WTC11 (cell line): Measurements from ENCODE around the gene ZFYVE28. TPM values are rescaled to one million over a fixed set of nuclear protein-coding genes. Genes with fewer than 3 reads are reported as not detected.

Experiments used
- ATAC-seq: fragments of 200-7000 bp; cut with Tn5 transposase; 2 replicates; pipeline ENCODE4 v1.10.0; 2021; ENCODE audit warnings: mild to moderate bottlenecking, moderate library complexity
- CTCF ChIA-PET: fragments of 300-600 bp; sonication (Branson Sonifier 250); formaldehyde crosslinking; loops from one replicate; lab custom pipeline; 2021; ENCODE audit warnings: antibody characterized with exemption; lab: Charles Lee
- POLR2A ChIA-PET: fragments of 350-600 bp; sonication (Branson Sonifier 250); formaldehyde crosslinking; loops from one replicate; lab custom pipeline; 2021; ENCODE audit warnings: antibody characterized with exemption; lab: Charles Lee
- DNase-seq: peaks from one replicate; pipeline ENCODE4 v3.0.0; 2021; ENCODE audit warnings: low spot score
- H3K27ac Mint-ChIP-seq: 2 replicates; pipeline ENCODE4 v1.8.0; 2021; ENCODE audit warnings: mixed read lengths
- H3K27me3 Mint-ChIP-seq: 2 replicates; pipeline ENCODE4 v1.8.0; 2021; ENCODE audit warnings: low read depth, mild to moderate bottlenecking, moderate library complexity, mixed read lengths
- H3K36me3 Mint-ChIP-seq: 2 replicates; pipeline ENCODE4 v1.8.0; 2021; ENCODE audit warnings: mixed read lengths
- H3K4me1 Mint-ChIP-seq: 2 replicates; pipeline ENCODE4 v1.8.0; 2022; ENCODE audit warnings: mixed read lengths
- H3K4me3 Mint-ChIP-seq: 2 replicates; pipeline ENCODE4 v1.8.0; 2021; ENCODE audit warnings: mild to moderate bottlenecking, moderate library complexity, mixed read lengths
- H3K9me3 Mint-ChIP-seq: 2 replicates; pipeline ENCODE4 v1.8.0; 2021; ENCODE audit warnings: mixed read lengths
- ARID4B ChIP-seq: sonication (generic); formaldehyde crosslinking; IDR thresholded peaks from 2 replicates; pipeline ENCODE4 v1.8.0; 2023; ENCODE audit warnings: missing genetic modification reagents, mild to moderate bottlenecking, borderline replicate concordance
- ATF1 ChIP-seq: sonication (generic); formaldehyde crosslinking; IDR thresholded peaks from 2 replicates; pipeline ENCODE4 v1.8.1; 2023; ENCODE audit warnings: mild to moderate bottlenecking, moderate library complexity, missing genetic modification reagents
- ATF2 ChIP-seq: sonication (generic); formaldehyde crosslinking; IDR thresholded peaks from 2 replicates; pipeline ENCODE4 v1.8.1; 2022; ENCODE audit warnings: low read depth, missing genetic modification reagents, borderline replicate concordance
- CREM ChIP-seq: sonication (generic); formaldehyde crosslinking; IDR thresholded peaks from 2 replicates; pipeline ENCODE4 v1.8.1; 2022; ENCODE audit warnings: mild to moderate bottlenecking, missing genetic modification reagents, moderate library complexity
- E2F1 ChIP-seq: sonication (generic); formaldehyde crosslinking; IDR thresholded peaks from 2 replicates; pipeline ENCODE4 v1.8.0; 2022; ENCODE audit warnings: mild to moderate bottlenecking, missing genetic modification reagents
- IRF1 ChIP-seq: sonication (generic); formaldehyde crosslinking; IDR thresholded peaks from 2 replicates; pipeline ENCODE4 v1.8.0; 2023; ENCODE audit warnings: missing genetic modification reagents
- IRF2 ChIP-seq: sonication (generic); formaldehyde crosslinking; IDR thresholded peaks from 2 replicates; pipeline ENCODE4 v1.8.0; 2022; ENCODE audit warnings: low read depth, missing genetic modification reagents, borderline replicate concordance
- JUN ChIP-seq: sonication (generic); formaldehyde crosslinking; IDR thresholded peaks from 2 replicates; pipeline ENCODE4 v1.8.0; 2023; ENCODE audit warnings: mild to moderate bottlenecking, missing genetic modification reagents
- MLX ChIP-seq: sonication (generic); formaldehyde crosslinking; IDR thresholded peaks from 2 replicates; pipeline ENCODE4 v1.8.1; 2023; ENCODE audit warnings: mild to moderate bottlenecking, missing genetic modification reagents, moderate library complexity
- PRDM15 ChIP-seq: sonication (generic); formaldehyde crosslinking; IDR thresholded peaks from 2 replicates; pipeline ENCODE4 v1.8.0; 2022; ENCODE audit warnings: missing genetic modification reagents
- RELA ChIP-seq: sonication (generic); formaldehyde crosslinking; IDR thresholded peaks from 2 replicates; pipeline ENCODE4 v1.8.1; 2022; ENCODE audit warnings: missing genetic modification reagents, mild to moderate bottlenecking, borderline replicate concordance
- SP1 ChIP-seq: sonication (generic); formaldehyde crosslinking; conservative IDR thresholded peaks from 2 replicates; pipeline ENCODE4 v1.8.1; 2022; ENCODE audit warnings: missing genetic modification reagents
- USF2 ChIP-seq: sonication (generic); formaldehyde crosslinking; IDR thresholded peaks from 2 replicates; pipeline ENCODE4 v1.8.1; 2023; ENCODE audit warnings: mild to moderate bottlenecking, missing genetic modification reagents, moderate library complexity
- ZNF219 ChIP-seq: sonication (generic); formaldehyde crosslinking; IDR thresholded peaks from 2 replicates; pipeline ENCODE4 v1.8.0; 2023; ENCODE audit warnings: missing genetic modification reagents, mild to moderate bottlenecking, borderline replicate concordance
- ZNF416 ChIP-seq: fragments of 250-450 bp; sonication (Bioruptor Pico); IDR thresholded peaks from 2 replicates; pipeline ENCODE4 v1.9.0; 2021; ENCODE audit warnings: mild to moderate bottlenecking, inconsistent platforms
- ZNF532 ChIP-seq: fragments of 250-450 bp; sonication (Bioruptor Pico); IDR thresholded peaks from 2 replicates; pipeline ENCODE4 v1.9.0; 2021; ENCODE audit warnings: mild to moderate bottlenecking, borderline replicate concordance
- total RNA-seq: library from RNA; stranded (reverse); gene quantifications from 3 replicates; pipeline ENCODE4 v1.2.3, GENCODE V29; 2021

ZFYVE28 gene
- total RNA-seq, 1 experiment from 2014 or later: 7.8 TPM

GRCh38 chr4:2251795-2252529 is 166.5 kb downstream of the ZFYVE28 start (continued):
- TF ChIP-seq ATF2 (CRISPR knock-in tag) (no peak), SP1 (CRISPR knock-in tag) (no peak), PRDM15 (CRISPR knock-in tag) (no peak), ZNF416 (no peak), ZNF219 (no peak), ATF1 (CRISPR knock-in tag) (no peak), USF2 (no peak)

- Mint-ChIP-seq H3K9me3 (no peaks in the 10 kb centered on the region), H3K4me1 (peaks cover 13% of the 10 kb centered on the region; the same call in 1 of the 2 replicates), H3K4me3 (no peak overlapping the region), H3K27ac (no peak overlapping the region), H3K36me3 (no peaks in the 10 kb centered on the region), H3K27me3 (no peaks in the 10 kb centered on the region)
- no peak for DNase-seq
- POLR2A ChIA-PET: no interaction called here
- no peak for ATAC-seq
- CTCF ChIA-PET: no interaction called here
- TF ChIP-seq E2F1 (CRISPR knock-in tag) (no peak), CREM (CRISPR knock-in tag) (no peak), IRF1 (CRISPR knock-in tag) (no peak), MLX (no peak), ARID4B (no peak), JUN (CRISPR knock-in tag) (no peak), RELA (CRISPR knock-in tag) (no peak), IRF2 (CRISPR knock-in tag) (no peak), ZNF532 (no peak)
These were observed 167.2 kb downstream of the ZFYVE28 start for GRCh38 chr4:2251073-2251794.
